ENCODE results near the gene IGFL1.

- no peak for TF ChIP-seq YY1 (IDR thresholded peaks at IDR 0.05; ENCODE audit: insufficient read depth, insufficient read length)
- no peak for TF ChIP-seq SUZ12 (IDR thresholded peaks at IDR 0.05; ENCODE audit: extremely low read depth, insufficient read depth, insufficient read length)
Measured at GRCh38 chr19:46232029-46232428, 2.5 kb downstream of the IGFL1 start.
